Activated naive CD4-positive, alpha-beta T cell treated with anti-CD3 and anti-CD28 coated beads for 36 hours (primary cell): ENCODE results near the gene KTI12. TPM values are rescaled to one million over a fixed set of nuclear protein-coding genes. Genes with fewer than 3 reads are reported as not detected.
A peak's percentile ranks its signal among the peaks of the same experiment; 100 is the strongest.
"Not testable (repeated sequence)": the region's sequence is repeated elsewhere in the genome, so short reads cannot be mapped to it uniquely, and the experiment has no call there.

ENCODE experiments used
- CTCF ChIA-PET: fragments of 350-600 bp; sonication (Branson Sonifier 250); formaldehyde crosslinking; loops from one replicate; lab custom pipeline; 2021; ENCODE audit warnings: antibody characterized with exemption; lab: Charles Lee
- DNase-seq: peaks from one replicate; pipeline ENCODE4 v3.0.0-alpha.2; 2020
- H3K27ac Mint-ChIP-seq: one replicate; pipeline ENCODE4 v1.8.0; 2021; ENCODE audit warnings: mild to moderate bottlenecking, mixed read lengths
- H3K27me3 Mint-ChIP-seq: one replicate; pipeline ENCODE4 v1.8.0; 2021; ENCODE audit warnings: low read depth, mixed read lengths
- H3K36me3 Mint-ChIP-seq: one replicate; pipeline ENCODE4 v1.8.0; 2021; ENCODE audit warnings: low read depth, mixed read lengths
- H3K4me1 Mint-ChIP-seq: one replicate; pipeline ENCODE4 v1.8.0; 2021; ENCODE audit warnings: low read depth, mixed read lengths
- H3K4me3 Mint-ChIP-seq: one replicate; pipeline ENCODE4 v1.8.0; 2021; ENCODE audit warnings: mild to moderate bottlenecking, moderate library complexity, mixed read lengths
- H3K9me3 Mint-ChIP-seq: one replicate; pipeline ENCODE4 v1.8.0; 2021; ENCODE audit warnings: mixed read lengths
- intact Hi-C: fragments of 100-400 bp; cut with micrococcal nuclease; formaldehyde crosslinking; loops from one replicate; pipeline ENCODE4 v1.15.1; 2023
- total RNA-seq, 2 experiments: library from RNA; stranded (reverse); gene quantifications; one replicate each; pipeline ENCODE4 v1.2.3, GENCODE V29; 2021

The KTI12 gene
- total RNA-seq, 2 experiments from 2014 or later = 7.3 to 7.6 TPM

DNA sequence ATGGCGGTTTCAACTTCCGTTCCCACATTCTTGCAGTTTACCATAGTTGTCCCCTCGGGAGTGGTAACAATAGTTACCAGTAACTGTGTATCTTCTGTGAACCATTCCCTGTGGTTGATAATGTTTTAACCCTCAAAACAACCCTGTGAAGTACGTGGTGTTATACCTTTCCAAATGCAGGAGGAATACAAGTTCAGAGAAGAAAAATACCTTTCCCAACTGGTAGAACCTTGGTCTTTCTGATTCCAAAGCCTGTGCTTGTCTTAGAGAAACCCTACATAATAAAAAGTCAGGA lies 23.3 kb upstream of the KTI12 start:
- CTCF ChIA-PET = interaction anchor here (0.5 to 1.1 kb wide), 4 partner anchors 48 to 290 kb away, joined by 3 to 4 read pairs (median 3); no protein-coding TSS in a partner anchor
- intact Hi-C loops = loop anchor here (1.0 to 10.0 kb wide), 13 partner anchors 24 to 957 kb away; partner anchors contain the start of genes CC2D1B, KTI12, NRDC and ORC1
- no peak for DNase-seq
- H3K9me3 Mint-ChIP-seq = no peaks in the 10 kb centered on the region
- peaks cover 40% of the 10 kb centered on the region for H3K4me1 Mint-ChIP-seq
- peak overlapping the region; percentile 94 for H3K4me3 Mint-ChIP-seq
- peak overlapping the region; percentile 94 for H3K27ac Mint-ChIP-seq
- peaks cover 26% of the 10 kb centered on the region for H3K36me3 Mint-ChIP-seq
- H3K27me3 Mint-ChIP-seq = no peaks in the 10 kb centered on the region

DNA sequence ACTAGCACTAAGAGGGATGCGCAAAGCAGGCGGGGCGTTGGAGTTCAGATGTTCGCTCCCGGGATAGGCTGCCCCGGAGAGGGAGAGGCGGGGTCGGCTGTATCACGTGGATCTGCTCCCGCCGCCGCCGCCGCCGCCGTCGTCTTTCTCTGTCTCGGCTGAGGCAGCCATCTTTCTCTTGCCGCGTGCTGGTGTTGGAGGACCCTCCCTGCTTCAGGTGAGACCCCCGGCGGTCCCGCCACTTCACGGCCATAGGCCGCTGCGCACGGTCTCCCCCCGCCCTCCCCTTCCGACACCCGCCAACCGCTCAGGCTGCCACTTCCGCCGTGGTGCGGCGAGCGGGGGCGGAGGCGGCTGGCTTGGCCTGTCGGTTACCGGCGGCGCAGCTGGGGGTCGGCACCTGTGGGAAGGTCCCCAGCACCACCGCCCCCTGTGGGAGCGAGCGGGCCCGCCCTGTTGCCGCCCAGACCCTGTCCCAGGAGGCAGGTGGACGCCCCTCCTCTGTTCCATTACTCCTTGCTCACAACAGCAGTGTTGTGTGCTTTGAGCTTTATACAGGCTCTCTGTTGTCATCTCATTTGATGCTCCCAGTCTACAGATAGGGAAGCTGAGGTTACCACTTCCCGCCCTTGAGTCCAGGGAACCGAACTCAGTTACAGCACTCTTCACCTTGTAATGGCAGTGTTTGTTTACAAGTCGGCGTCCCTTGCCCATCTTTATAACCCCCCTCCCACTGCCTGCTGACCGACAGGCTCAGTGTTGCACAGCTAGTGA lies 22.7 kb upstream of the KTI12 start, which contains the start of gene BTF3L4:
Gene BTF3L4, plus strand, starts transcription at position 133 of the 774 bp plus-strand sequence. CDS start 3,553 bp downstream, outside the sequence.
- H3K4me1 Mint-ChIP-seq = peaks cover 40% of the 10 kb centered on the region
- CTCF ChIA-PET = interaction anchor here (0.5 to 1.0 kb wide), 4 partner anchors 47 to 630 kb away, joined by 3 to 4 read pairs (median 3); no protein-coding TSS in a partner anchor
- H3K27ac Mint-ChIP-seq = peak within 1 kb of the TSS; percentile 98
- no peaks in the 10 kb centered on the region for H3K27me3 Mint-ChIP-seq
- intact Hi-C loops = loop anchor here (1.0 to 10.0 kb wide), 13 partner anchors 23 to 958 kb away; partner anchors contain the start of genes CC2D1B, KTI12, NRDC and ORC1
- peak; percentile 98 for DNase-seq
- H3K4me3 Mint-ChIP-seq = peak within 1 kb of the TSS; percentile 94
- peaks cover 25% of the 10 kb centered on the region for H3K36me3 Mint-ChIP-seq
- H3K9me3 Mint-ChIP-seq = no peaks in the 10 kb centered on the region

DNA sequence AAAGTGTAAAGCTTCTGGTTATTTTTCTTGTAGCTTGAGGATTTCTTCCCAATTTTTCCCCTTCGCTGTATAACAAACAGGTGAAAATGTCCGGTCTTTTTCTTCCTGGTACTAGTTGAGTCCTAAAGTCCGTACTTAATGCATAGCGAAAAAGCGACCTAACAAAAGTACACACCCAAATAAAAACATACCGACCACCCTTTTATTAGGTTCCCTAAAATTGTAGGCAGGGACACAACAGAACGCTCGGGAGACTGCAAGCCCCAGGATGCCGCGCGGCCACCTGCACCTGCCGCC lies 22.2 kb upstream of the KTI12 start:
- H3K4me1 Mint-ChIP-seq = peaks cover 43% of the 10 kb centered on the region
- peak overlapping the region; percentile 94 for H3K4me3 Mint-ChIP-seq
- peak overlapping the region; percentile 98 for H3K27ac Mint-ChIP-seq
- peaks cover 23% of the 10 kb centered on the region for H3K36me3 Mint-ChIP-seq
- H3K9me3 Mint-ChIP-seq = no peaks in the 10 kb centered on the region
- intact Hi-C loops = loop anchor here (1.0 to 10.0 kb wide), 14 partner anchors 23 to 958 kb away; partner anchors contain the start of genes CC2D1B, KTI12, NRDC and ORC1
- DNase-seq = no peak
- no peaks in the 10 kb centered on the region for H3K27me3 Mint-ChIP-seq
- CTCF ChIA-PET = interaction anchor here (1.0 kb wide), 1 partner anchor 630 kb away, joined by 3 read pairs; no protein-coding TSS in a partner anchor

DNA sequence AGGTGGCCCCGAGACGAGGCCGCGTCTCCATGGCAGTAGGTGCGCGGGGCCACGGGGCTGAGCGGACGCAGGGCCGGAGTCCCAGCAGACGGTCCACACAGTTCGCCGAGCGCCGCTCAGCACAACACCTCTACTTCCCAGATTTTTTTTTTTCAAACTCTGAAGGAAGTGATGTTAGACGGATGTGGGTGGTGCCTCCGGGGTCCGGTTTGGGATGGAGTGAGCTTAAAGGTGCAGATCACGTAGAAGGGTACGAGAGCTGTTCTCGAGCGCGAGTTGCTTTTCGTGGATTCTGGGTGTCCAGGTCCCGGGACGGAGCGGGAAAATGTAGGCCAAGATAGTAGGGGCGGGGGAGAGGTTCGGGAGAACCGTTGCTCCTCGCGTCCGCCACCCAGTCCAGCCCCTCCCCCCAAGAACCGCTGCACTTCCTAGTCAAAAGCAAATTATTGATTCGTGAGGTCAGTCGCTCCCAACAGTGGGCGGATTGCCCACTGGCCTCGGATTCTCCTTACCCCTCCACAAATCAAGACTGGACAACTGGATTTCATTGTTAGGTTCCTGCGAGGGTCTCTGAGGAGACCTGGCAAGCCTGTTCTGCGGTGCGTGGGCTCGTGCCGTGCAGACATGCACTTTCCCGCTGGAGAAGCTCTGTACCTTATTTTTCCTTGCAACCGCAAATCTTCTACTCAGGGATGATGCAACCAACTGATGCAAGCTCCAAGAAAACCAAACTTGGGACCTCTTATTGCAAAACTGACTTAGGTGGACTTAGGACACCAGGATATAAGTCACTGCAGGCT lies 21.7 kb upstream of the KTI12 start, which contains the start of gene TXNDC12:
Gene TXNDC12, minus strand, starts transcription at position 126 of the 800 bp plus-strand sequence. Its CDS starts 95 bp downstream, at position 31.
- H3K4me3 Mint-ChIP-seq = peak within 1 kb of the TSS; percentile 94
- intact Hi-C loops = loop anchor here (2.0 to 10.0 kb wide), 6 partner anchors 438 to 872 kb away; partner anchors contain the start of genes OSBPL9, RNF11, SCP2 and TUT4
- peak; percentile 85 for DNase-seq
- H3K4me1 Mint-ChIP-seq = peaks cover 43% of the 10 kb centered on the region
- no peaks in the 10 kb centered on the region for H3K9me3 Mint-ChIP-seq
- CTCF ChIA-PET = interaction anchor here (0.6 to 1.0 kb wide), 3 partner anchors 84 to 631 kb away, joined by 3 read pairs; no protein-coding TSS in a partner anchor
- H3K27ac Mint-ChIP-seq = peak within 1 kb of the TSS; percentile 98
- H3K36me3 Mint-ChIP-seq = peaks cover 20% of the 10 kb centered on the region
- no peaks in the 10 kb centered on the region for H3K27me3 Mint-ChIP-seq

DNA sequence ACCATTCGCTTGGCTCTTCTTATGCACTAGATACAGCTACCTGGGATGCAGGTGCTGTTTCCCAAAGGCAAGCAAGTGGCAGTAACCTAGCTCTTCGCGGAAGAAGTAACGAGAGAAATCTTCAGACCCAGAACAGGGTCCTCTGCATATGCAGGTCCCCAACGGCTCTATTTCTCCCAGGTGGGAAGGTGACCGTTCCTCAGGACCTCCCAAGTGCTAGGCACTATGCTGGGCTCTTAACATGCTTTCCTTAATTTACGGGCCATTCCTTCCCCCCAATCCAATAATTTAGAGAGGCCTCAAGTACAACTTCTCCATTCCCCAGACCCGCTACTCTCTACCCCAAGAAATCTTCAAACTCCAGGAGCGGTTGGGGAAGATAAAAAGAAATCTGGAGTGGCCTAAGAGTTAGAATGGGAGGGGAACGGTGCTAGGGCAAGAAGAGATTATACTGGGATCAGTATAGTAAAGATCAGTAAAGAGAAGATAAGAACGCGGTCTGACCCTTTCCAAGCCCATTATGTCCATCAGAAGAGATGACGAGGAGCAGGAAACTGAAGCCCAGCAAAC lies 21.0 kb upstream of the KTI12 start:
- intact Hi-C loops = loop anchor here (2.0 to 10.0 kb wide), 6 partner anchors 437 to 873 kb away; partner anchors contain the start of genes OSBPL9, RNF11, SCP2 and TUT4
- CTCF ChIA-PET = interaction anchor here (0.6 to 1.2 kb wide), 4 partner anchors 13 to 340 kb away, joined by 3 to 5 read pairs (median 4); no protein-coding TSS in a partner anchor
- DNase-seq = no peak
- Mint-ChIP-seq H3K4me3 (peak overlapping the region; percentile 94), H3K36me3 (peaks cover 18% of the 10 kb centered on the region), H3K9me3 (no peaks in the 10 kb centered on the region), H3K27ac (peak overlapping the region; percentile 98), H3K4me1 (peaks cover 46% of the 10 kb centered on the region), H3K27me3 (no peaks in the 10 kb centered on the region)

DNA sequence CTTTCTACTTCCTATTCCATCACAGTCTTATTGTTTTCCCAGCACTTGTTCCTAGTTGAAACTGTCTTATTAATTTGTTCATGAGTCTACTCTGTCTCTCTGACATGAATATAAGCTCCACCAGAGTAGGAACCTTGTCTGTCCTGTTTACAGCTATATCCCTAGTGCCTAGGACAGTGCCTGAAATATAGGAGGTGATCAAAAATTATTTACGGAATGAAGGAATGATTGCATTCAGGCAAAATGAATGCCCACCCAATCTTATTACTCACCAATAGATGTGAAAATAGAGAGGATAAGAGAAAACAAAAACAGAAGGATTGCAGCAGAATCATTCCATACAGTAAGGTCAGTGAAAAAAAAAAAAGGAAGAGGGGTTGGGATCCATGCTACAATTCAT lies 20.3 kb upstream of the KTI12 start:
- no peaks in the 10 kb centered on the region for H3K27me3 Mint-ChIP-seq
- peaks cover 14% of the 10 kb centered on the region for H3K36me3 Mint-ChIP-seq
- H3K4me1 Mint-ChIP-seq = peaks cover 41% of the 10 kb centered on the region
- peak overlapping the region; percentile 6 for H3K27ac Mint-ChIP-seq
- intact Hi-C loops = loop anchor here (2.0 to 10.0 kb wide), 2 partner anchors 499 to 671 kb away; partner anchors contain the start of genes TUT4 and ZYG11B
- peak overlapping the region; percentile 94 for H3K4me3 Mint-ChIP-seq
- no peak for DNase-seq
- H3K9me3 Mint-ChIP-seq = no peaks in the 10 kb centered on the region
- CTCF ChIA-PET = interaction anchor here (0.6 to 1.2 kb wide), 4 partner anchors 14 to 76 kb away, joined by 3 to 5 read pairs (median 4); no protein-coding TSS in a partner anchor

DNA sequence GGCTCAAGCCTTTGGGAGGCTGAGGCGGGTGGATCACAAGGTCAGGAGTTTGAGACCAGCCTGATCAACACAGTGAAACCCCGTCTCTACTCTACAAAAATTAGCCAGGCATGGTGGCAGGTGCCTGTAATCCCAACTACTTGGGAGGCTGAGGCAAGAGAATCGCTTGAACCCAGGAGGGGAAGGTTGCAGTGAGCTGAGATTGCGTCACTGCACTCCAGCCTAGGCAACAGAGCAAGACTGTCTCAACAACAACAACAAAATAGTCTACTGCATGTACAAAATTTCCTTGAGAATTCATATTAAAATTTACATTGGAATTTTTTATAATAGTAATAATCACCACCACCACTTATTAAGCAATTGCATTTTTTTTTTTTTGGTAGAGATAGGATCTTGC lies 15.7 kb upstream of the KTI12 start:
- DNase-seq, H3K9me3 Mint-ChIP-seq, intact Hi-C loops, H3K4me3 Mint-ChIP-seq, H3K27ac Mint-ChIP-seq, H3K27me3 Mint-ChIP-seq, CTCF ChIA-PET: not testable (repeated sequence)
- Mint-ChIP-seq H3K36me3 (peaks cover 25% of the 10 kb centered on the region), H3K4me1 (peaks cover 31% of the 10 kb centered on the region)

DNA sequence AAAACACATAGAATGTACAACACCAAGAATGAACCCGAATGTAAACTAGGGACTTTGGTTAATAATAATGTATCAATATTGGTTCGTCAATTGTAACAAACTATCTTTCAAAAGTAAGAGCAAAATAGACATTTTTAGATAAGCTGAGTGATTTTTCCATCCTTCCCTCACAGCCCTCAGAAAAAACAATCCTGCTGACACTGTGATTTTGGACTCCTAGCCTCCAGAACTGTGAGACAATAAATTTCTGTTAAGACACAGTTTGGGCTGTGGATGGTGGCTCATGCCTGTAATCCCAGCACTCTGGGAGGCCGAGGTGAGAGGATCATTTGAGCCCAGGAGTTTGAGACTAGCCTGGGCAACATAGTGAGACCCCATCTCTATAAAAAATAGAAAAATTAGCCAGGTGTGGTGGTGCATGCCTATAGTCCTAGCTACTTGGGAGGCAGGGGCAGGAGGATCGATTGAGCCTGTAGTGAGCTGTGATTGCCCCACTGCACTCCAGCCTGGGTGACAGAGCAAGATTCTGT lies 12.1 kb upstream of the KTI12 start:
- DNase-seq, H3K27me3 Mint-ChIP-seq, H3K27ac Mint-ChIP-seq, intact Hi-C loops, H3K4me3 Mint-ChIP-seq, H3K9me3 Mint-ChIP-seq: not testable (repeated sequence)
- Mint-ChIP-seq H3K4me1 (peaks cover 15% of the 10 kb centered on the region), H3K36me3 (peaks cover 16% of the 10 kb centered on the region)
- CTCF ChIA-PET = interaction anchor here (1.1 kb wide), 1 partner anchor 23 kb away, joined by 4 read pairs; no protein-coding TSS in a partner anchor

DNA sequence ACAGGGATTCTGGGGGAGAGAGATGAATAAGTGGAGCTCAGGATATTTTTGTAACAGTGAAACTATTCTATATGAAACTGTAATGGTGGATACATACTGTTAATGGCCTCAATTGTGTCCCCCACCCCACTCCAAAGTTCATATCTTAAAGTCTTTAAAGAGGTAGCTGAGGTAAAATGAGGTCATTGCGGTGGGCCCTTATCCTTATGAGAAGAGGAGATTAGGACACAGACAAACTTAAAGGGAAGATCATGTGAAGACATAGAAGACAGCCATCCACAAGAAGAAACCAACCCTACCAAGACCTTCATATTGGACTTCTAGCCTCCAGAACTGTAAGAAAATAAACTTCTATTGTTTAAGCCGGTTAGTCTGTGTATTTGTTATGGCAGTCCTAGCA lies 11.6 kb upstream of the KTI12 start:
- Mint-ChIP-seq H3K36me3 (peaks cover 14% of the 10 kb centered on the region), H3K27ac (no peak overlapping the region), H3K27me3 (no peaks in the 10 kb centered on the region), H3K4me1 (peaks cover 13% of the 10 kb centered on the region), H3K4me3 (no peak overlapping the region), H3K9me3 (no peaks in the 10 kb centered on the region)
- DNase-seq = no peak
- intact Hi-C loops = no loop called here
- CTCF ChIA-PET = no interaction called here

DNA sequence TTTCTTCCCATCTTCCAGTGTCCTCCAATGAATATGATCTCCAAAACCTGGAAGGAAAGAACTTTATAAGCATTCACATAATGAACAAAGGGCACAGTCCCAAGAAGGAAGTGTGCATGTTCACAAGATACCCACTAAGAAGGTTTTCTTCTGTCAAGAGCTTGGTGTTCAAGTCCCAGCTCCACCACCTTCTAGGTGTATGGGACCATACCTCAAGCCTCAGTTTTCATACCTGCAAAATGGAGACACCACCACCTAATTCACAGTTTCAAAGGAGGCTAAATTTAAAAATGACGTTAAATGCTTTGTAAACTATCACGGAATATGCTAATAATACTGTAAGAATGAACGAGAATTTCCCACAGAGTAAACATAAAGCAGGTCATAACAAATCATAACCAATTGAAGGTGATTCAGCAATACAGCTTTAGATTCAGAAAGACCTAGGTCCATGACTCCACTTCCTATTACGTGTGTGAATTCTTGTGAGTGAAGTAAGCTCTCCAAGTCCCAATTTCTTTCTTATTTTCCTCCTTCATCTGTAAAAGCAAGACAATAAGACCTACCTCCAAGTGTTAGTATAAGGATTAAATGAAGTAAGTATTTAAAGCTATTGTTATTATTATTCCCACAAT lies 8.1 kb upstream of the KTI12 start:
- H3K27ac Mint-ChIP-seq = no peak overlapping the region

DNA sequence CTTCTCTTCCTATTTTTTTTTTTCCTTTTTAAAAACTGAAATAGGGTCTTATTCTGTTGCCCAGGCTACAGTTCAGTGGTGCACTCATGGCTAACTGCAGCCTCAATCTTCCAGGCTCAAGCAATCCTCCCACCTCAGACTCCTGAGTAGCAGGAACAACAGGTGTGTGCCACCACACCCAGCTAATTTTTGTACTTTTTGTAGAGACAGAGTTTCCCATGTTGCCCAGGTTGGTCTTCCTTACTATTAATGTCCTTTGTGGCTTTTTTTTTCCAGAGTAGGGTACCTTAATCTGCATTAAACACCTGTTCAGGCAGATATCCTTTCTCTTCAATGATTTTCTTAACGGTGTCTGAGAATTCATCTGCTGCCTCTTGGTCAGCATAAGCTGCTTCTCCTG lies 4.3 kb upstream of the KTI12 start:
- Mint-ChIP-seq H3K4me3 (no peak overlapping the region), H3K27me3 (no peaks in the 10 kb centered on the region), H3K4me1 (peaks cover 6% of the 10 kb centered on the region), H3K27ac (no peak overlapping the region), H3K9me3 (no peaks in the 10 kb centered on the region), H3K36me3 (peaks cover 18% of the 10 kb centered on the region)
- intact Hi-C loops = no loop called here
- CTCF ChIA-PET = no interaction called here
- no peak for DNase-seq

More for the DNA sequence above, 8.1 kb upstream of the KTI12 start:
- no peak for DNase-seq
- Mint-ChIP-seq H3K4me3 (no peak overlapping the region), H3K36me3 (peaks cover 17% of the 10 kb centered on the region), H3K4me1 (peaks cover 10% of the 10 kb centered on the region), H3K27me3 (no peaks in the 10 kb centered on the region), H3K9me3 (no peaks in the 10 kb centered on the region)
- intact Hi-C loops = no loop called here
- CTCF ChIA-PET = no interaction called here
